Stimulated activated effector memory CD8-positive, alpha-beta T cell treated with anti-CD3 and anti-CD28 coated beads, Interleukin-12 subunit alpha, Interleukin-12 subunit beta, amount 100 ng/mL, for 72 hours (primary cell): ENCODE results near the gene TRAPPC1.

Source experiments
- ATAC-seq: fragments of 150-1000 bp; cut with Tn5 transposase; 2 replicates; pipeline ENCODE4 v1.10.0; 2021
- DNase-seq, 2 donors: peaks; one replicate each; pipeline ENCODE4 v3.0.0; 2021 to 2022; ENCODE audit warnings: low spot score in 2 of 2
- H3K27ac Mint-ChIP-seq: one replicate; pipeline ENCODE4 v1.8.0; 2022; ENCODE audit warnings: mild to moderate bottlenecking, mixed read lengths
- H3K36me3 Mint-ChIP-seq: one replicate; pipeline ENCODE4 v1.8.0; 2022; ENCODE audit warnings: mild to moderate bottlenecking, mixed read lengths
- H3K4me1 Mint-ChIP-seq: one replicate; pipeline ENCODE4 v1.8.0; 2022; ENCODE audit warnings: mixed read lengths
- H3K4me3 Mint-ChIP-seq: one replicate; pipeline ENCODE4 v1.8.0; 2022; ENCODE audit warnings: mild to moderate bottlenecking, mixed read lengths
- H3K9me3 Mint-ChIP-seq: one replicate; pipeline ENCODE4 v1.8.0; 2022; ENCODE audit warnings: mixed read lengths

The TRAPPC1 gene

DNA sequence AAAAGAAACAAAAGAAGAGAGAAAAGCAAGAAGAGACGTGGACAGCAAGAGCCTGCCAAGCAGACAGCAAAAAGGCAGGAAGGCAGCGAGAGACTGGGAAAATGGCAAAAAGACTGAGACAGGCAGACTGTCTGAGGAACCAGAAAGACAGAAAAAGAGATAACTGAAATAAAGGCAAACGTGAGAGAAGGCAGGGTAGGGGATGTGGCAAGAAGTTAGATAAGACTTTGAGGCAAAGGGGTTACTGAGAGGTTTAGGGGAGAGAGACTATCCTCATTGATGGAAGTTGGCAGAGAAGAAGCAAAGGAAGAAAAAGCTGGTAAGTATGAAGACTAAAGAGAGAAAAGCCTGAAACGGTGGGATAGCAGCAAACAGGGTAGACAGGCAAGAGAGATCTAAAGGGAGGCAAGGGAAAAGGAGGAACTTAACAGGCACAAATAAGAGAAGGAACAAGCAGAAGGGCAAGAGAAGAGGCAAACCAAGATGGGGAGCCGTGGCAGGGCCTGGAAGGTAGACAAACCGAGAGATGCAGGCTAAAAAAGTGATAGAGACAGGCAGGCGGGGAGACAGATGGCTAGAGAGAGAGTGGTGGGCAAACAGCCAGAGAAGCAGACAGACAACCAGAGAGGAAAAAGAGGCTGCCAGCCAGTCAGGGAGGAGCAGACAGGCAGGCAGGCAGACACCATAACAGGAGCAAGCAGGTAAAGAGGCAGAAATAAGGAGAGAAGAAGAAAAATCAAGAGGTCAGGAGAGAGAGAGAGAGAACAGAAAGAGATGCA, 50.3 kb downstream of the TRAPPC1 start:
- Mint-ChIP-seq H3K9me3 (no peaks in the 10 kb centered on the region), H3K4me1 (peaks cover 1% of the 10 kb centered on the region), H3K27ac (no peak overlapping the region), H3K36me3 (peaks cover 15% of the 10 kb centered on the region), H3K4me3 (no peak overlapping the region)
- DNase-seq (no peak), ATAC-seq (no peak)
